Raji (cell line): ENCODE measurements around the gene SLC4A7.

ENCODE experiments used
- POLR2A ChIP-seq: IDR thresholded peaks from 2 replicates; pipeline ENCODE4 v1.6.1; 2011; ENCODE audit warnings: low read depth, low read length, control low read depth; ENCODE audit not compliant: insufficient read depth

SLC4A7 gene

GRCh38 chr3:27501759-27502158, 17.6 kb upstream of the SLC4A7 start:
- TF ChIP-seq POLR2A: no peak

DNA sequence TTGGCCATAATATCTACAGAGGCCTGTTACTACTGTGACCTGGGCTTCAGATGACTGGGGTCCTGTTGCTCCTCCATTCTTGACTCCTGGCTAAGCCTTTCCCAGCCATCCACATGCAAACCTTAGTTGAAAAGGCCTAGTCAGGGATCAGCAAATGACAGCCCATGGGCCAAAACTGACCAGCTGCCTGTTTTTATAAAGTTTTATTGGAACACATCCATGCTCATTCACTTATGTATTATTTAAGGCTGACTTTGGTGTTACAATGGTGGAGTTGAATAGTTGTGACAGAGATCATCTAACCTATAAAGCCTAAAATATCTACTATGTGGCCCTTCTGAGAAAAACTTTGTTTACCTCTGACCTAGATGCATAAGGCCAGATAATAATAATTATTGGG, 16.8 kb upstream of the SLC4A7 start:
- TF ChIP-seq POLR2A: no peak

GRCh38 chr3:27500035-27500434, 15.9 kb upstream of the SLC4A7 start:
- no peak for TF ChIP-seq POLR2A

DNA sequence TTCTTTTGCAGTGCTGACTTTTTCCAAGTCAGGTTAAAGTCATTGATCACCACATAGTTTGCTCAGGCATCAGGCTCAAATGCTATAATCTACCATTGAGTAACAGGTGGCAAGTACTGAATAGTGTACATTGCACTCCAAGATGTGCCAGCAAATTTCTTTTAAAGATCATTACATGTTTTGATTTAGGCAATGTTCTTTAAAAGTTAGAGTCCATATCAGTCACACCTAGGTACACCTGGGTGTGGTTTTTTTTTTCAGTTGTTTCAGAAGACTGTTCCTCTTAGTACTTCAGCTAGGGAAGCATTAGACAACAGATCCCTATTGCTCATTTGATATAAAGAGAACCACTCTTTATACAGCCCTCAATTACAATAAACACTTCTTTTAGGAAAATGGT, 10.6 kb upstream of the SLC4A7 start:
- TF ChIP-seq POLR2A: no peak

DNA sequence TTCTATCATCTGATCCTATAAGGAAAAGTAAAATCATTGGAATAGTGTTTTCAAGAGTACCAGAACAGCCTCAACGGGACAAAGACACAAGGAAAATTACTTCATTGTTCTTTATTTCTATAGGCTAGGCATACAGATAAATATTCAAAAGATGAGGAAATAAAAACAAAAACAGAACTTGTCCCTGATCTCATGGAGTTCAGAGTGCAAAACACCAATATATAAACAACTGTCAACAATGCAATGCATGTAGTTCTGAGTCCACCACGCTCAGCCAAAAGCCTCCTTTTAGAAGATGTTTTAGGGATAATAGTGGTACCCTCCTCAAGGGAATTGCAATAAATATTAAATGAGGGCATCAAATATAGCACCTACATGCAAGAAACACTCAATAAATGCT, 4.6 kb upstream of the SLC4A7 start:
- no peak for TF ChIP-seq POLR2A

DNA sequence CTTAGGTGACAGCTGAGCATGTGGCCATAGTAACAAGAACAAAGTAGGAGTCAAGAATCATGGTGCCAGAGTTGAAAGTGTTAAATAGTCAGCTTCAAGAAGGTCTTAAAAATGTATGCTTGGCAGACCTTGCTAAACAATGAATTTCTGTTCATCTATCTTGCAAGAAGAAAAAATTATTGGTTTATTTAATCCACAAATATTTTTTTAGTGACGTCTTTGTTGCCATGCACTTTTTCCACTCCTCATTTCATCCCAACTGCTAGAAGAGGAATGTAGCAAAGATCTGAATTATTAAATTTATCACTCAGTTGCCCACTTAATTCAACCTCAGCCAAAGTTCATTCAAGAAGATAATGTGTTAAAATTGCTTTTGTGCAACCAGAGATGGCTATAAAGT, 3.2 kb upstream of the SLC4A7 start:
- TF ChIP-seq POLR2A: no peak

DNA sequence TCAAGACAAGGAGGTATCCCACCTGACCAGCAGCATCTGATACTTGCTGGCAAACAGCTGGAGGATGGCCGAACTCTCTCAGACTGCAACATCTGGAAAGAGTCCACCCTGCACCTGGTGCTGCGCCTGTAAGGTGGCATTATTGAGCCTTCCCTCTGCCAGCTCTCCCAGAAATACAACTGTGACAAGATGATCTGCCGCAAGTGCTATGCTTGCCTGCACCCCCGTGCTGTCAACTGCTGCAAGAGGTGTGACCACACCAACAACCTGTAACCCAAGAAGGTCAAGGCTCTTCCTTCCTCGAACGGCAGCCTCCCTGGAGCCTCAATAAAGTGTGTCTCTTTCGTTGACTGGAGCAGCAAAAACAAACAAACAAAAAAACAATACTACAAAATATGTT, 2.2 kb upstream of the SLC4A7 start:
- no peak for TF ChIP-seq POLR2A

GRCh38 chr3:27485866-27486265, 1.7 kb upstream of the SLC4A7 start:
- no peak for TF ChIP-seq POLR2A

- TF ChIP-seq POLR2A: peak; percentile 78
These were observed 818 bp downstream of the SLC4A7 start for GRCh38 chr3:27483117-27484014.

DNA sequence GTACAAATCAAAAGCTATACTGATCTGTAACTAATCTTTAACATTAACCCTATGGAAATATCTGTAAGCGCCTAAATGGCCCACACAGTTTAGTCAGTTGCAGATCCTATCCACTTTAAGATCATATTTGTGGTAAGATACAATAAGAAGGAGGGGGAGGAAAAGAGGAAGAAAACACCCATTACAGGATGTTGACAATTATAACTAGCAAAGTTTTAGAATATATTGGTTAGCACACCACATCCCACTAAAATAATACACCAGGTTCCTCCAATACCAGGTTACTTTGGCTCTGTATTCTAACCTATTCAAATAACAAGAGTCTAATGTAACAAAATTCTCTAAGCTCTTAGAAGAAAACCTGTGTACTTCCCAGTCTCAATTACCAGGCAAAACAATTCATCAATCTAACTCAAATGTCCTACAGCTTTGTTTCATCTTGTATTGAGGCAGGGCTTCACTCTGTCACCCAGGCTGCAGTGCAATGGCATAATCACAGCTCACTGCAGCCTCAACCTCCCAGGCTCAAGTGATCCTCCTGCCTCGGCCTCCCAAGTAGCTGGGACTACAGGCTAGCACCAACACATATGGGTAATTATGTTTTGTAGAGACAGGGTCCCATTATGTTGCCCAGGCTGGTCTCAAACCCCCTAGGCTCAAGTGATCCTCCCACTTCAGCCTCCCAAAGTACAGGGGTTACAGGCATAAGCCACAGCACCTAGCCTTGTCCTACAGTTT, 4.2 kb downstream of the SLC4A7 start:
- no peak for TF ChIP-seq POLR2A

DNA sequence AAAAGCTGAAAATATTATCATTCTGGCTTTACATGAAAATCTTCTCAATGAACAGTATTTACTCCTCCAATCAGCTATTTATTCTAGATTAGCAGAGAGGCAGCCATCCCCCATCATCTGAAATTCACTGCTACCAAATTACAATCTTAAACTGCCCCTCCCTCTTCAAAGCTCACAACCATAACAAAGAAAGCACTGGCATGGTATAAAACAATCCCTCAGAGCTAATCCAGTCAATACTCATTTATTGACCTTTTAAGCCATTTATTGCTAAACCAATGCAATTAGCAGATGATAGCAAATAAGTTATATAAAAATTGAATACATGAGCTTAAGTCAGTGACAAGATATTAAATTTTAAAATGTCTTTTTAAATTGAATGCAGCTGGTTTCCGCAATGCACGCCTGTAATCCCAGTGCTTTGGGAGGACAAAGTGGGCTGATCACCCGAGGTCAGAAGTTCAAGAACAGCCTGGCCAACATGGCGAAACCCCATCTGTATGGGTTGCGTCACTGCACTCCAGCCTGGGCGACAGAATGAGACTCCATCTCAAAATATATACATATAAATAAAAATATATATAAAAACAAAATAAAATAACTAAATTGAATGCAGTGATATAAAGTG, 12.1 kb downstream of the SLC4A7 start:
- TF ChIP-seq POLR2A: no peak

GRCh38 chr3:27468283-27468886, 15.8 kb downstream of the SLC4A7 start:
- no peak for TF ChIP-seq POLR2A

GRCh38 chr3:27467545-27467944, 16.6 kb downstream of the SLC4A7 start:
- TF ChIP-seq POLR2A: no peak

GRCh38 chr3:27464646-27465045, 19.5 kb downstream of the SLC4A7 start:
- no peak for TF ChIP-seq POLR2A

GRCh38 chr3:27462228-27462627, 22.0 kb downstream of the SLC4A7 start:
- no peak for TF ChIP-seq POLR2A
